MCF 10A (cell line): ENCODE measurements around the gene SCN8A. TPM values are rescaled to one million over a fixed set of nuclear protein-coding genes. Genes with fewer than 3 reads are reported as not detected.
A peak's percentile ranks its signal among the peaks of the same experiment; 100 is the strongest.

Source experiments
- BruUV-seq: library from RNA; stranded (reverse); fragments of 400-500 nt; replicated peaks from 2 replicates; lab custom pipeline; 2021; lab: Mats Ljungman, UMichigan
- CTCF ChIA-PET: fragments of 300-600 bp; sonication (Branson Sonifier 250); formaldehyde crosslinking; extraction: SDS; loops from one replicate; lab custom pipeline; 2021; ENCODE audit warnings: antibody characterized with exemption, inconsistent platforms; lab: Yijun Ruan, JAX
- POLR2A ChIA-PET: fragments of 300-600, 350-650 bp; sonication (Branson Sonifier 250); formaldehyde crosslinking; extraction: SDS; loops from one replicate; lab custom pipeline; 2020; ENCODE audit warnings: antibody characterized with exemption, inconsistent platforms; lab: Yijun Ruan, JAX
- DNase-seq: peaks from one replicate; pipeline ENCODE4 v3.0.0-alpha.2; 2018; ENCODE audit not compliant: unreplicated experiment
- H3K27ac Mint-ChIP-seq: one replicate; pipeline ENCODE4 v1.8.0; 2022; ENCODE audit warnings: mild to moderate bottlenecking, low read depth, mixed read lengths; ENCODE audit not compliant: unreplicated experiment
- H3K27me3 Mint-ChIP-seq: one replicate; pipeline ENCODE4 v1.8.0; 2022; ENCODE audit warnings: mixed read lengths; ENCODE audit not compliant: insufficient read depth, unreplicated experiment
- H3K36me3 Mint-ChIP-seq: one replicate; pipeline ENCODE4 v1.8.0; 2022; ENCODE audit warnings: mild to moderate bottlenecking, moderate library complexity, mixed read lengths; ENCODE audit not compliant: insufficient read depth, unreplicated experiment
- H3K4me1 Mint-ChIP-seq: one replicate; pipeline ENCODE4 v1.8.0; 2022; ENCODE audit warnings: mixed read lengths; ENCODE audit not compliant: insufficient read depth, unreplicated experiment
- H3K4me3 Mint-ChIP-seq: one replicate; pipeline ENCODE4 v1.8.0; 2022; ENCODE audit warnings: mild to moderate bottlenecking, moderate library complexity, mixed read lengths; ENCODE audit not compliant: unreplicated experiment
- H3K9me3 Mint-ChIP-seq: one replicate; pipeline ENCODE4 v1.8.0; 2022; ENCODE audit warnings: mixed read lengths; ENCODE audit not compliant: unreplicated experiment
- CTCF ChIP-seq: fragments of 200-600 bp; IDR thresholded peaks from one replicate; pipeline ENCODE4 v1.8.0; 2022; ENCODE audit warnings: antibody characterized with exemption, mild to moderate bottlenecking; ENCODE audit not compliant: unreplicated experiment
- intact Hi-C: fragments of 100-400 bp; cut with micrococcal nuclease; formaldehyde crosslinking; loops from 2 replicates; pipeline ENCODE4 v1.14.1; 2022
- total RNA-seq: library from RNA; stranded (reverse); gene quantifications from 2 replicates; pipeline ENCODE4 v1.2.3, GENCODE V29; 2022

The SCN8A gene
- total RNA-seq, 1 experiment from 2014 or later = 0.70 TPM

- intact Hi-C loops = no loop called here
- H3K36me3 Mint-ChIP-seq = no peaks in the 10 kb centered on the region
- H3K27ac Mint-ChIP-seq = no peak overlapping the region
- DNase-seq = no peak
- H3K27me3 Mint-ChIP-seq = no peaks in the 10 kb centered on the region
- peaks cover 19% of the 10 kb centered on the region for H3K4me1 Mint-ChIP-seq
- H3K9me3 Mint-ChIP-seq = no peaks in the 10 kb centered on the region
- no peak for TF ChIP-seq CTCF
- CTCF ChIA-PET = interaction anchor here (0.5 kb wide), 1 partner anchor 22 kb away, joined by 4 read pairs; no protein-coding TSS in a partner anchor
- POLR2A ChIA-PET = no interaction called here
- BruUV-seq = no TSS peak
- no peak overlapping the region for H3K4me3 Mint-ChIP-seq
These were observed 39.3 kb downstream of the SCN8A start for GRCh38 chr12:51630256-51630880.

- DNase-seq = no peak
- CTCF ChIA-PET = interaction anchor here (0.5 kb wide), 1 partner anchor 23 kb away, joined by 4 read pairs; no protein-coding TSS in a partner anchor
- H3K36me3 Mint-ChIP-seq = no peaks in the 10 kb centered on the region
- POLR2A ChIA-PET = interaction anchor here (0.7 kb wide), 1 partner anchor 118 kb away, joined by 3 read pairs; no protein-coding TSS in a partner anchor
- H3K27me3 Mint-ChIP-seq = no peaks in the 10 kb centered on the region
- no TSS peak for BruUV-seq
- TF ChIP-seq CTCF = no peak
- no peak overlapping the region for H3K27ac Mint-ChIP-seq
- H3K9me3 Mint-ChIP-seq = no peaks in the 10 kb centered on the region
- H3K4me1 Mint-ChIP-seq = peaks cover 21% of the 10 kb centered on the region
- H3K4me3 Mint-ChIP-seq = no peak overlapping the region
- intact Hi-C loops = no loop called here
These were observed 40.0 kb downstream of the SCN8A start for GRCh38 chr12:51630986-51631385.

- no peaks in the 10 kb centered on the region for H3K36me3 Mint-ChIP-seq
- no peak overlapping the region for H3K4me3 Mint-ChIP-seq
- intact Hi-C loops = no loop called here
- TF ChIP-seq CTCF = no peak
- peak overlapping the region; percentile 70 for H3K27ac Mint-ChIP-seq
- BruUV-seq = no TSS peak
- H3K4me1 Mint-ChIP-seq = peaks cover 27% of the 10 kb centered on the region
- DNase-seq = peak; percentile 51
- ChIA-PET POLR2A (interaction anchor here (0.7 kb wide), 1 partner anchor 118 kb away, joined by 3 read pairs; no protein-coding TSS in a partner anchor), CTCF (no interaction called here)
- no peaks in the 10 kb centered on the region for H3K9me3 Mint-ChIP-seq
- no peaks in the 10 kb centered on the region for H3K27me3 Mint-ChIP-seq
These were observed 40.6 kb downstream of the SCN8A start for GRCh38 chr12:51631591-51631990.

- Mint-ChIP-seq H3K27me3 (no peaks in the 10 kb centered on the region), H3K4me3 (no peak overlapping the region), H3K36me3 (no peaks in the 10 kb centered on the region), H3K9me3 (no peaks in the 10 kb centered on the region), H3K4me1 (peaks cover 36% of the 10 kb centered on the region), H3K27ac (no peak overlapping the region)
- BruUV-seq = no TSS peak
- no peak for DNase-seq
- TF ChIP-seq CTCF = no peak
- intact Hi-C loops = no loop called here
- ChIA-PET CTCF (no interaction called here), POLR2A (interaction anchor here (1.0 kb wide), 1 partner anchor 9 kb away, joined by 4 read pairs; no protein-coding TSS in a partner anchor)
These were observed 41.6 kb downstream of the SCN8A start for GRCh38 chr12:51632623-51633022.
